SHP77 treated with DMSO at 0.1 percent for 48 hours (cell line): ENCODE results near the gene VPS37B.

Experiments
- DNase-seq: peaks from one replicate; lab custom pipeline; 2025; lab: John Stamatoyannopoulos, UW

VPS37B gene

DNA sequence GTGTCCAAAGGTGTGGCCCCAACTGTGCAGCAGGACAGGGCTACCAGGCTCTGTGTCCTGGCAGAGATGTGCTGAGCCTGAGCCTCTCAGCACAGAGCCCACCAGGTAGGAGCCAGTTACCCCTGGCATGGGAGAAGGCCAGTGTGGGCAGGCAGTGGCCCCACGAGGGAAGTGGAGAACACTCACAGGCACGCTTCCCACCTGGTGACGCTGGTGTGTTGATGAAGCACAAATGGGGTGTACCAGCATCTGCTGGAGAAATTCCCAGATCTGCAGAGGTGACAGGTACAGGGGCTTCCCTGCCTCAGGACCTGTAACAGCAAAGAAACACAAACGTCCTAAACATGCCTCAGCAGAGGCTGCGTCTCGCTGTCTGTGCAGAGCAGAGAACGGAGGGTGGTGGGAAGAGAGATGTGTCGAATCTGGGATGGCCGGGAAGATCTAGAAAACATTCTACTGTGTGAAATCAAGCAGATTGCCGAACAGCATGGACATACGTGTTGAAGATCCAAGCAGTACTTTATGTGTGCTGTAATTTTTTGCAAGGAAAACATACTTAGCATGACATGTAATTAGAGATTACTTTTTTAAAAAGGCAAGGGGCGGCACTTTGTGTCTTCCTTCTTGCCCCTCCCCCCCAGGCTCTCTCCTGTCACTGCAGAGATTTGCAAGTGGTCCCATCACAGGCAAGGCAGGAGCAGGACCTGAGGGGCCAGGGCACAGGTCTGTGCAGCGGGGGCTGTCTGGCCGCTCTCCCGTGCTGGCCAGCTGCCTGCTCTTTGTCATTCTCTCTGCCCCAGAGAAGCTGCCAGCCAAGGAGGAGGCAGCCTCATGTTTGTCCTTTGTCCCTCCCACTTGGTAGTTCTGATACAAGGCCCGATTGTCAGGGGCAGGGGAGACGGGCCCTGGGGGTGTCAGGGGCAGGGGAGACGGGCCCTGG lies 43.3 kb downstream of the VPS37B start:
- DNase-seq, result no peak

DNA sequence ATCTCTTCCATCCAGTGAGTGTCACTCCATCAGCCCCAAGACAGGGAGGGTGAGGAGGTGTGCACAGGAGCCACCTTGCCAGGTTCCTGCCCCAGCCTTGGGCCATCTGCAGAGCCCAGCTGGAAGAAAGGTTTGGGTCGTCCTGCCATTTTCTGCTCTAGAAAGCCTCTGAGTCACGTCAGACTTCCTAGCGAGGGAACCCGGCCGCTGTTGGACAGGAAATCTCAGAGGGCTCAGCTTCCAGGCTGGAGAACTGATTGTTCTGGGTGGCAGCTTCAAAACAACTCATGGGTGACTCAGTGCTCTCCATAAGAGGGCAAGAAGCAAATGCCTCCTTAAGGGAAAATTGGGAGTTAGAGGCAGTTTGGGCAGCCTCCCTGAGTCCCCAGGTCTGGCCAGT lies 44.1 kb downstream of the VPS37B start:
- DNase-seq, result no peak

DNA sequence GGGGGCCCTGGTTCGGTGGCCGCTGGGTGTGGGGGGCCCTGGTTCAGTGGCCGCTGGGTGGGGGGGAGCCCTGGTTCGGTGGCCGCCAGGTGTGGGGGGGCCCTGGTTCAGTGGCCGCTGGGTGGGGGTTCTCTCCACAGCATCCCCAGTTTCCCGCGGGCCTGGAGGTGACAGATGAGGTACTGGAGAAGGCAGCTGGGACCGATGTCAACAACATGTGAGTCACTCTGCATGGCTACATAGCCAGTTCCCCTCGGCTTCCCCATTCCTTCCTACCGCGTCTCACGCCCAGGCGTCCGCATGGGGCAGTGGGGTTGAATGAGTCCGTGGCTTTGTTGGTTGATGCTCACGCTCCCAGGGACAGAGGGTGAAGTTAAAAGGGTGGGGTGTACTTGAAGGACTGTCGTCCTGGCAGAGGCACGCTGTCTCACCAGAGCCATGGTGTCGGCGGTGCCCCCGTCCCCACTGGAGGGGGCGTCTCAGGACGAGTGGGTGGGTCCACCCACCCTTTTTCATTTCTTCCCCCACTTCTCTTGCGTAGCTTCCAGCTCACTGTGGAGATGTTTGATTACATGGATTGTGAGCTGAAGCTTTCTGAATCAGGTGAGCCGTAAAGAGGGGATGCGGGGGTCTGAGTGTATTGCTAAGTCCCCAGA lies 45.1 kb downstream of the VPS37B start:
- DNase-seq, result no peak

GRCh38 chr12:122850048-122850445 lies 45.9 kb downstream of the VPS37B start:
- DNase-seq, result no peak

DNA sequence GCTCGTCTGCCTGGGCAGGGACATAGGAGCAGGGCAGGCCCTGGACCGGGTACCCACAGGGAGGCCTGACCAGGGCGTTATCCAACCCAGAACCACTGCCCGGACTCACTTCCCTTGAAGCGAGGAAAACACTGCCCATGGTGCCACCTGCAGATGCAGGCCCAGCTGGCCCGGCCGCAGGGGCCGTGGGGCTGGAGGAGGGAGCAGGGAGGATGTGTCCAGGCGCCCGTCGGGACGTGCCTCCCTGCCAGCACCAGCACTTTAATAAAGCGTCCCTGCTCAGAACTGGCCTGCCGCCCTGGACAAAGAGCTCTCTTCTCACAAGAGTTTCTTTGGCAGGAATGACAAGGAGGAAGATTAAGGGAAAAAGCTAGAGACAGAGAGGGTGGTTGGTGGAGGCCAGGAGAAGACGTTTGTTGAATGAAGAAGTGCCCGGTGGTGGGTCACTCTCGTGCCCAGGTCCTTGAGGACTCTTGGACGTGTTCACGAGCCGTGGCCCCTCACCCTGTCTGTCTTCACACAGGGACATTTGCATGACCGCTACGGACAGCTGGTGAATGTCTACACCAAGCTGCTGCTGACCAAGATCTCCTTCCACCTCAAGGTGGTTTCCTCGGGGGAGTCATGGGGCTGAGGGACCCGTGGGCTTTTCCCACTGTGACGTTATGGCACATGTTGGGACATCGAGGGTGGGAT lies 46.4 kb downstream of the VPS37B start:
- no peak for DNase-seq

DNA sequence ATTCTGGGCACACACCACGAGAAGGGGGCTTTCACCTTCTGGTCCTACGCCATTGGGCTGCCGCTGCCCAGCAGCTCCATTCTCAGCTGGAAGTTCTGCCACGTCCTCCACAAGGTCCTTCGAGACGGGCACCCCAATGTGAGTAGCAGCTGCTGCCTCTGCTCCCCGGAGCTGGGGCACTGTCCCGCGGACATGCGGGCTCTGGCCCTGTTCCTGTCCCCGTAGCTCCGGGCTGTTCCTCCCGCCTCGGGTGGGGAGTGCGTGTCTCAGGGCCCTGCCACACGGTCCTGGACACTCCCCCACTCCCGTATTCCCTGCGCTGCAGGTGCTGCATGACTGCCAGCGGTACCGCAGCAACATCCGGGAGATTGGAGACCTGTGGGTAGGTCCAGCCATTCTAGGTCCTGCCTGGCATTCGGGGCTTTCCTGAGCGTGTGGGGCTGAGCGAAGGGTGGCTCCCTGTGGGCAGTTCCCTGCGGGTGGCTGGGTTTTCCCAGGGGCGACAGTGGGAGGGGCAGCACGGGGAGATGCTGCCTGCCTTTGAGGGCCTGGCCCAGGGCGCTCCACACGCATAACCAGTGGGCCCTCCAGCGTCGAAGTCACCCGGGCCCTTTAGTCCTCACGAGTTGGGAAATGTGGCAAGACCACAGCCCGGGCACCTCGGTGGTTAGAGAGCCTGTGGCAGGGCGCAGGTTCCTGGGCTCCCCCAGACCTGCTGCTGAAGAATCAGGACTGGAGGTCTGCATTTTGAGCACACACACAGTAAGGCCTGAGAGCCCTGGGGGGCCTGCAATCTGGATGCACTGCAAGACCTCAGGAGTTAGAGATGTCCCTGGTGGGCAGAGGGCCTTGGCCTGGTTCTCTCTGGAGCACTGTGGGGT lies 47.2 kb downstream of the VPS37B start:
- DNase-seq, result no peak

GRCh38 chr12:122847921-122848421 lies 48.0 kb downstream of the VPS37B start:
- DNase-seq, result no peak

- DNase-seq, result no peak
Observed at GRCh38 chr12:122847516-122847836, 48.4 kb downstream of the VPS37B start.

DNA sequence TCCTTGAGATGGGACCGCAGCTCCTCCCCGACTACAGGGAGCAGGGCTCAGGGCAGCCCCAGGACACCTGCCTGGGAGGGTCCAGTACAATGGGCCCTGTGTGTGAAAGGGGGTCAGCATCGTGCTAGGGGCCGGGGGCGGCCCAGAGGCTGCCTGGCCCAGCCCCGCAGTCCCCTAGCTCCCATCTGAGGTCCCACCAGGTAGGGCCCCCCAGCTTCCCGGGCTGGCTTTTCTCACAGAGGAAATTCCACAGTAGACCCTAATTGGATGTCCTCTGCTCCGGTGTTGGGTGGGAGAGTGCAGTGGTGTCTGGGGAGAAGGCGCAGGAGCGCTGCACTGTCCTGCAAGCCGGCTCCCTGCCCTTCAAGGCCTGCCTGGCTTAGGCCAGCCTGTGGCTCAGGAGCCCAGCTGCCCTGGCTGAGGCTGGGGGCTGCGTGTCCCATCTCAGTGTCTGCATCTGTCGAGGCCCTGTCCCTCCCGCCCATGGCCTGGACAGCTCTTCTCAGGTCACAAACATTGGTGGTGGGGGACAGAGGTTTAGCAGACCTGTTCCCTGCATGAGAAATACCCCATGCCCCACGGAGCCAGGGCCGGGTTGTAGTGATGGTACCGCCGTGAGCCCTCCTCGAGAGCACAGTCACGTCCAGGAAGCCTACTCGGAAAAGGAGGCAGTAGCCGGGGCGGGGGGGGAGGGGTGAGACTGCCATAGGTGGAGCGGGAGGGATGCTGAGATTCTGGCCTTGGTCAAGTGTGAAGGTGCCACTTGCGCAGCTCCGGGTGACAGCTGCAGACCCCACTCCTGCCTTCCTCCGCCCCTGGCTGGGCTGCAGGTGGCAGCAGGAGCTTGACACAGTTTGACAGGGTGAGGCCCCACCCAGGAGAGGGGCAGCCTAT lies 49.1 kb downstream of the VPS37B start:
- DNase-seq, result no peak

DNA sequence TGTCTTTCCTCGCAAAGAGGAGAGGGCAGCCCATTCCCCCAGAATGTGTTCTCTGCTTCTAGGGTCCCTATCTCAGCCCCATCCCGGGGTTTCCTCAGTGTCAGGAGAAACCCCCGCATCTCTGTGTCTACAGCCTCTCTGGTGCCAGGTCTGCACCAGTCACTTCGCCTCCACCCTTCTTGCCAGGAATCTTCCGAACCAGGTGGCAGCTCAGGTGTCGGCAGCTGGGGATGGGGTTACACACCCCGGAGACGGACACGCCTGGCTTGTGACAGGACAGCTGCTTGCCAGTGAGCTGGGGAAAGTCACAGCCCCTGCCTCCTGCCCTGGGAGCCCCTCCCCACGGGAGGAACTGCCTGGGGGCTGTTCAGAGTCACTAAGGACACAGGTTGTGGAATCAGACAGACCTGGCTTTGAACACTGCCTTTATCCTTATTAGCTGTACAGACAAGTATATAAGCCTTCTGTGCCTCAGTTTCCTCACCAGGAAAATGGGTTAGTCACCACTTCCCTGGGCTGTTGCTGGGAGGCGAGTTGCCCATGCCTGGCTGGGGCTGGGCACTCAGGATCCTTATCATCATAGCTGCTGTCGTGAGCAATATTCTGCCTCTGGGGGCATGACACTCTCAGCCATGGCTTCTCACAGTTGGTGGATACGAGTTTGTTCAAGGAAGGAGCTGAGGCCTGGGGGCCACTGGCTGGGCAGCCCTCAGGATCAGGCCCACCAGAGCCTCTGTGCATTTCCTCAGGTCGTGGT lies 49.9 kb downstream of the VPS37B start:
- no peak for DNase-seq

DNA sequence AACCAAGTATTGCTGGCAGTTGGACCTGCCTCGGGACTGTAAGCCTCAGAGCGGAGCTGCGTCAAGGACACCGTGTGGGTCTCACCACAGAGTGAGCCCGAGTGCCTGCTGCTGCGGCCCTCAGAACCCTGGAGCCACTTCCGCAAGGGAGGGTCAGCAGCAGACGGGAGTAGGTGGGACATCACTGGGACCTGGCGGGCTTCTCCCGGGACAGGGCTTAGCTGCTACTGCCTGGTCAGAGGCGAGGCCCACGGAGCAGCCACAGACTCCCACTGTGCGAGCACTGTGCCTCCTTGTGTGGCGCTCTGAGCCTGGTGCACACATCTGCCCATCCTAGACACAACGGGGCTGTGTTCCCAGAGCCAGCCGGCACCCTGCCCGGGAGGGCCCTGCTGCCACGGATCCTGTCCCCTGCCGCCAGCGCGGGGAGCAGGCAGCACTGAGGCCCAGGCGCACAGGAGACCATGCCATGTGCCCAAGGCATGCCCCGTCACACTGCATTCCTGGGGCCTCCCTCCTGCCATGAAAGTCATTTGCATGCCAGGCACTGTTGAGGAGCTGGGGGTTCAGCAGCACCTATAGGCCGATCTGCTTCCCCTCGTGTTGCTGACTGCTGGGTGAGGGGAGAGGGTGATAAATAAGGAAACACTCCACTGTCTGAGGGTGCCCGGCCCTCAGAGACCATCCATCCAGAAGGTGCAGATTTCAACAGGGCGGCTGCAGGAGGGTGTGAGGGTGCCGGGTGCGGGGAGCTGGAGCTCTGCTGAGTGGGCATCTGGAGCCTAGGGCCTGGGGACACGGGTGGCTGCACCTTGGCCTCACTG lies 50.7 kb downstream of the VPS37B start:
- no peak for DNase-seq

GRCh38 chr12:122844366-122844971 lies 51.5 kb downstream of the VPS37B start:
- no peak for DNase-seq

DNA sequence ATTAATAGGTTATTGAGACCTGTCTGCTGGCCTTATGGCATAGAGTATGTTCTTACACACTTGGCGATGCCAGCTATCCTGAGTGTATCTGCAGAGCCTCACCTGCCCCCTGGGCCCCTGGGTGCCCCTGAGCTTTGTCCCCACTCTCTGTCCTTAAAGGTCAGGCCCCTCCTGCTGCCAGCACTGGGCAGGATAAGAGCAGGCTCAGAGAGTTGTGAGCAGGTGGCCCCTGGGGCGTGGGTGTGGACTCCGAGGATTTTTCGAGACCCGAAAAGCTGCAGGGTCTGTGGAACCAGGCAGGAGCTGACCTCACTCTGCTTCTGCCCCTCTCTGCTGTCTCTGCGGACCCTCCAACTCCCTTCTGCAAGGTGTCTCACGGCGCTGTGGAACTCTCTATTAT lies 52.5 kb downstream of the VPS37B start:
- DNase-seq, result no peak

- DNase-seq, result no peak
Observed at GRCh38 chr12:122842505-122843405, 53.2 kb downstream of the VPS37B start.

- DNase-seq, result peak; percentile 57
Observed at GRCh38 chr12:122841544-122842321, 54.2 kb downstream of the VPS37B start.

DNA sequence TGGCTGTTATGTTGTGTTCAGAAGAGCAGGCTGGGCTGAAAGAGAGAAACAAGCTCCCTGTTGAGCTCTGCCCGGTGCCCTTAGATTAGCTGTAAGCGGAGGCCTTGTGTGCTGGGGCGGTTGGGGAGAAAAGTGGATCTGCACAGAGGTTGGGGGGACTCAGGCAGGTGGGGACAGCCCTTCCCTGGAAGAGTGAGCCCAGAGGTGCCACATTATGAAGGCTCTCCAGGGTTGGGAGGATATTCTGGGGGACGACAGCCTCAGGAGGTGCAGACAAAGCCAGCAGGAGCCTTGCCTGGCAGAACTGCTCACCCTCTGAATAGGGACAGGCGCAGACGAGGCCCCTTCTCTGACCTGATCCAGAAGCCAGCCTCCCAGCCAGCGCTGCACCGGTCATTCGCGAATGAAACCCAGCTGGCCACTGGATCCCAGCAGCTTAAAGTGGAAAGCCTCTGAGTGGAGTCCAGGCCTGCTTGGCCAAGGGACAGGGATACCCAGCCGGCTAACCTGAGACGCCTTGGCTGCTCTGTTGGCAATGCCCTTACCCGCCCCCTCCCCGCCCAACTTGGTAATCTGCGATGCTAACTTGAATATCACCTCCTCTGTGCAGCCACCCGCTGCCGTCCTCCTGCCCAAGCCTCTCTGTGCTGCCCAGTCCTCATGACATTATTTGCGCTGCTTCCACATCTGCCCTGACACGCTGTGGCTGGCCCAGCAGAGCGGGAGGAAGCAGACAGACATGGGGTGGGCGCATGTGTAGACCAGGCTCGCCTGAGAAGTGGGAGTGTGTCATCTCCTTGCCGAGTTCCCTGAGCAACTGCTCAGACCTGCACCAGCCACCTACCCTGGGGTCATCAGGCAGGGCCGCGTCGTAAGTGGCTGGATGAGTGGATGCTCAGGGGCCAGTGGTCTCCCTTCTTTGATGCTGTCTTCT lies 55.1 kb downstream of the VPS37B start:
- peak; percentile 47 for DNase-seq
